Prostate gland (tissue), 2 donors: Measurements from ENCODE around the gene DGKI. TPM values are rescaled to one million over a fixed set of nuclear protein-coding genes. Genes with fewer than 3 reads are reported as not detected.

Experiments used
- DNase-seq: peaks from one replicate; pipeline ENCODE4 v3.0.0-alpha.2; 2019; ENCODE audit warnings: low spot score
- H3K27ac ChIP-seq, 2 donors: fragments of 200-600 bp; sonication (generic); 2 replicates each; pipeline ENCODE4 v1.5.1; 2017 to 2019
- H3K27me3 ChIP-seq: fragments of 200-600 bp; sonication (generic); replicated peaks from 2 replicates; pipeline ENCODE4 v1.5.1; 2019; ENCODE audit not compliant: insufficient read depth
- H3K36me3 ChIP-seq, 2 donors: fragments of 200-600 bp; sonication (generic); 1 replicate in 1 of 2; 2 replicates in 1 of 2; pipeline versions ENCODE4 v1.5.1 to v1.8.1; 2017 to 2019
- H3K4me1 ChIP-seq: fragments of 200-600 bp; sonication (generic); replicated peaks from 2 replicates; pipeline ENCODE4 v1.5.1; 2019
- H3K4me3 ChIP-seq, 2 donors: fragments of 200-600 bp; sonication (generic); 2 replicates each; pipeline ENCODE4 v1.5.1; 2017 to 2019
- H3K9me3 ChIP-seq: fragments of 200-600 bp; sonication (generic); 2 replicates; pipeline ENCODE4 v1.5.1; 2017
- POLR2A ChIP-seq: fragments of 450-650 bp; IDR thresholded peaks from one replicate; pipeline ENCODE4 v1.6.1; 2016; ENCODE audit warnings: antibody characterized with exemption, mild to moderate bottlenecking
- POLR2AphosphoS5 ChIP-seq: sonication (generic); formaldehyde crosslinking; IDR thresholded peaks from one replicate; pipeline ENCODE4 v1.6.1; 2017; ENCODE audit warnings: antibody characterized with exemption
- WGBS: methylation state at CpG from one replicate; pipeline ENCODE4 v1.1.5; 2018; 5-methylcytosine and 5-hydroxymethylcytosine counted together
- intact Hi-C: fragments of 100-400 bp; cut with DNase I; formaldehyde crosslinking; loops from one replicate; pipeline ENCODE4 v1.14.2; 2022
- total RNA-seq, 2 donors: library from RNA; depleted of rRNA; stranded (reverse); fragments of >200 nt; gene quantifications; one replicate each; pipeline ENCODE4 v1.1.0, GENCODE V29; 2016
- TF ChIP-seq, protein P1 (sequence below), 4 experiments: fragments of 200-600 bp in 2 of 4; fragments of 450-650 bp in 2 of 4; sonication (generic) in 2 of 4; IDR thresholded peaks; 1 replicate in 3 of 4; 2 replicates in 1 of 4; pipeline ENCODE4 v1.5.1; 2016 to 2019; ENCODE audit warnings: antibody characterized with exemption in 4 of 4, mild to moderate bottlenecking in 2 of 4, moderate library complexity in 2 of 4

The DGKI gene
- total RNA-seq, 2 donors from 2014 or later = 0.32 to 1.5 TPM

- H3K4me1 ChIP-seq = no peaks in the 10 kb centered on the region
- H3K36me3 ChIP-seq = no peaks in the 10 kb centered on the region
- intact Hi-C loops = no loop called here
- H3K27ac ChIP-seq = no peak overlapping the region
- H3K9me3 ChIP-seq = no peaks in the 10 kb centered on the region
- no peak overlapping the region for H3K4me3 ChIP-seq
- H3K27me3 ChIP-seq = peaks cover 2% of the 10 kb centered on the region
- no peak for TF ChIP-seq POLR2A
- TF ChIP-seq, protein P1, sequence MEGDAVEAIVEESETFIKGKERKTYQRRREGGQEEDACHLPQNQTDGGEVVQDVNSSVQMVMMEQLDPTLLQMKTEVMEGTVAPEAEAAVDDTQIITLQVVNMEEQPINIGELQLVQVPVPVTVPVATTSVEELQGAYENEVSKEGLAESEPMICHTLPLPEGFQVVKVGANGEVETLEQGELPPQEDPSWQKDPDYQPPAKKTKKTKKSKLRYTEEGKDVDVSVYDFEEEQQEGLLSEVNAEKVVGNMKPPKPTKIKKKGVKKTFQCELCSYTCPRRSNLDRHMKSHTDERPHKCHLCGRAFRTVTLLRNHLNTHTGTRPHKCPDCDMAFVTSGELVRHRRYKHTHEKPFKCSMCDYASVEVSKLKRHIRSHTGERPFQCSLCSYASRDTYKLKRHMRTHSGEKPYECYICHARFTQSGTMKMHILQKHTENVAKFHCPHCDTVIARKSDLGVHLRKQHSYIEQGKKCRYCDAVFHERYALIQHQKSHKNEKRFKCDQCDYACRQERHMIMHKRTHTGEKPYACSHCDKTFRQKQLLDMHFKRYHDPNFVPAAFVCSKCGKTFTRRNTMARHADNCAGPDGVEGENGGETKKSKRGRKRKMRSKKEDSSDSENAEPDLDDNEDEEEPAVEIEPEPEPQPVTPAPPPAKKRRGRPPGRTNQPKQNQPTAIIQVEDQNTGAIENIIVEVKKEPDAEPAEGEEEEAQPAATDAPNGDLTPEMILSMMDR (IDR thresholded peaks at IDR 0.05) = no peak
- no peak for TF ChIP-seq POLR2AphosphoS5
- DNase-seq = no peak
- WGBS = 24% methylated on average over 1 of the region's 1 CpG
These were observed 465.7 kb downstream of the DGKI start for GRCh38 chr7:137381045-137381444.

DNA sequence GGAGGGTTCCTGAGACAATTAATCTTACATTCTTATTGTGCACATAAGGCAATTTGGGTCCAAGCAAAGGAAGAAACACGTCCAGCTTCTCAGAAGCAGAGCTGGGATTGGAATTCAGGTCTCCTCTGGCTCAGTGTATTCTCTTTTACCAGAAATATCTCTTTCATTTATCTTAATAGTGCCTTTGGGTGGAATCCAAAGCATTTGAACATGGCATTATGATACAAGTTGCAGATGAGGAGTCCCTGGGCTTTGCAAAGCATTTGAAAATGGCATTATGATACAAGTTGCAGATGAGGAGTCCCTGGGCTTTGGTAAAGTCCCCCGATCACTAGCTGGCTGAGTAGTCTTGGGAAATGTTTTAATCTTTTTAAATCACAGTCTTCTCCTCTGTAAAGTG is 473.3 kb downstream of the DGKI start:
- no peaks in the 10 kb centered on the region for H3K4me1 ChIP-seq
- no peaks in the 10 kb centered on the region for H3K36me3 ChIP-seq
- no peak overlapping the region for H3K27ac ChIP-seq
- 62% methylated on average over 2 of the region's 2 CpGs for WGBS
- H3K27me3 ChIP-seq = peaks cover 2% of the 10 kb centered on the region
- DNase-seq = no peak
- H3K4me3 ChIP-seq = no peak overlapping the region
- TF ChIP-seq POLR2AphosphoS5 = no peak
- TF ChIP-seq, protein P1 (IDR thresholded peaks at IDR 0.05) = no peak
- TF ChIP-seq POLR2A = no peak
- intact Hi-C loops = no loop called here
- no peaks in the 10 kb centered on the region for H3K9me3 ChIP-seq

- no peak overlapping the region for H3K4me3 ChIP-seq
- no peaks in the 10 kb centered on the region for H3K4me1 ChIP-seq
- no peak for DNase-seq
- 65% methylated on average over 2 of the region's 2 CpGs for WGBS
- TF ChIP-seq, protein P1 (IDR thresholded peaks at IDR 0.05) = no peak
- no peak for TF ChIP-seq POLR2AphosphoS5
- TF ChIP-seq POLR2A = no peak
- H3K27me3 ChIP-seq = no peaks in the 10 kb centered on the region
- intact Hi-C loops = no loop called here
- H3K36me3 ChIP-seq = no peaks in the 10 kb centered on the region
- H3K27ac ChIP-seq = no peak overlapping the region
- no peaks in the 10 kb centered on the region for H3K9me3 ChIP-seq
These were observed 475.2 kb downstream of the DGKI start for GRCh38 chr7:137371616-137372015.

GRCh38 chr7:137366995-137367394 is 479.8 kb downstream of the DGKI start:
- Histone ChIP-seq H3K27ac (no peak overlapping the region), H3K4me1 (no peaks in the 10 kb centered on the region), H3K27me3 (no peaks in the 10 kb centered on the region), H3K4me3 (no peak overlapping the region), H3K36me3 (no peaks in the 10 kb centered on the region), H3K9me3 (no peaks in the 10 kb centered on the region)
- DNase-seq = no peak
- TF ChIP-seq POLR2A (no peak), POLR2AphosphoS5 (no peak)
- TF ChIP-seq, protein P1 (IDR thresholded peaks at IDR 0.05) = no peak
- intact Hi-C loops = no loop called here
- WGBS = 82% methylated on average over 5 of the region's 5 CpGs

GRCh38 chr7:137363683-137364082 is 483.1 kb downstream of the DGKI start:
- no peak overlapping the region for H3K4me3 ChIP-seq

More at GRCh38 chr7:137363683-137364082, 483.1 kb downstream of the DGKI start:
- no peak for DNase-seq
- Histone ChIP-seq H3K36me3 (no peaks in the 10 kb centered on the region), H3K27me3 (no peaks in the 10 kb centered on the region), H3K9me3 (no peaks in the 10 kb centered on the region), H3K4me1 (no peaks in the 10 kb centered on the region), H3K27ac (no peak overlapping the region)
- 97% methylated on average over 6 of the region's 6 CpGs for WGBS
- intact Hi-C loops = no loop called here
- TF ChIP-seq POLR2AphosphoS5 = no peak
- no peak for TF ChIP-seq POLR2A
- TF ChIP-seq, protein P1 (IDR thresholded peaks at IDR 0.05) = no peak
